Pancreas (tissue), 10 donors: ENCODE results near the gene SAFB. TPM values are rescaled to one million over a fixed set of nuclear protein-coding genes. Genes with fewer than 3 reads are reported as not detected.

Source experiments
- ATAC-seq, 4 donors: fragments of 200-7000 bp; cut with Tn5 transposase; one replicate each; pipeline versions ENCODE4 v1.8.0 to v1.9.1; 2020; ENCODE audit warnings: mild to moderate bottlenecking in 4 of 4, moderate library complexity in 4 of 4
- DNase-seq, 6 donors: peaks; one replicate each; pipeline ENCODE4 v3.0.0-alpha.2; 2020
- FAIRE-seq: peaks from 2 replicates; lab custom pipeline; 2012; peaks lifted over from hg19 to GRCh38; lab: Jason Lieb, UNC
- H3K27ac ChIP-seq, 4 donors: fragments of 200-600 bp; sonication (generic); 1 replicate in 3 of 4; 2 replicates in 1 of 4; pipeline versions ENCODE4 v1.5.0 to v1.8.0; 2020
- H3K27me3 ChIP-seq, 4 donors: fragments of 200-600 bp; one replicate each; pipeline ENCODE4 v1.8.0; 2021
- H3K36me3 ChIP-seq, 3 donors: fragments of 200-600 bp; sonication (generic) in 1 of 3; one replicate each; pipeline versions ENCODE4 v1.5.0 to v1.8.0; 2020 to 2021
- H3K4me1 ChIP-seq, 3 donors: fragments of 200-600 bp; one replicate each; pipeline ENCODE4 v1.8.0; 2021
- H3K4me3 ChIP-seq, 4 donors: fragments of 200-600 bp; sonication (generic) in 2 of 4; one replicate each; pipeline versions ENCODE4 v1.5.0 to v1.8.0; 2020 to 2021
- H3K9me3 ChIP-seq, 4 donors: fragments of 200-600 bp; one replicate each; pipeline ENCODE4 v1.8.0; 2021
- WGBS, 2 donors: extraction: QIAGEN DNeasy Blood & Tissue Kit; methylation state at CpG; one replicate each; pipeline ENCODE4 v1.1.7; 2013; 5-methylcytosine and 5-hydroxymethylcytosine counted together
- intact Hi-C, 3 donors: fragments of 100-400 bp; cut with DNase I; formaldehyde crosslinking; loops; one replicate each; pipeline versions ENCODE4 v1.11.1 to v1.14.2; 2022
- polyA plus RNA-seq, 2 donors: library from polyadenylated mRNA; stranded (reverse); fragments of 200-250 nt; gene quantifications; one replicate each; pipeline ENCODE4 v1.2.3, GENCODE V29; 2013
- total RNA-seq, 6 donors: library from RNA; stranded (reverse); fragmentation: NEBNext Ultra II Directional in 4 of 6; extraction: Animal tissue kit (Norgen Biotek cat#: 25700) in 4 of 6; gene quantifications; one replicate each; pipeline versions ENCODE4 v1.2.1 to v1.2.4, GENCODE V29; 2021 to 2023
- TF ChIP-seq, protein P1 (sequence below), 4 donors: fragments of 200-600 bp; sonication (generic) in 3 of 4; IDR thresholded peaks; one replicate each; pipeline versions ENCODE4 v1.5.0 to v1.8.0; 2021; ENCODE audit warnings: antibody characterized with exemption in 4 of 4
- donor health status: healthy with polysubstance abuse.
- donor health status: DM: no; HTN: no; CAD: no; lungs with moderate emphysema.
- donor health status: DM: no; HTN: no; CAD: no.
- donor health status: control.
- donor health status: control.
- donor health status: Bipolar disorder and iron deficiency.
- donor health status: DM: yes; HTN: yes; CAD: no.
- donor health status: DM: no; HTN: no; CAD: no.
- donor health status: DM: no; HTN: no; CAD: no.
- donor health status: DM: yes; HTN: yes; CAD: no.

The SAFB gene
- total and polyA plus RNA-seq, 8 donors = 28.9 to 84.3 (median 42.7) TPM

DNA sequence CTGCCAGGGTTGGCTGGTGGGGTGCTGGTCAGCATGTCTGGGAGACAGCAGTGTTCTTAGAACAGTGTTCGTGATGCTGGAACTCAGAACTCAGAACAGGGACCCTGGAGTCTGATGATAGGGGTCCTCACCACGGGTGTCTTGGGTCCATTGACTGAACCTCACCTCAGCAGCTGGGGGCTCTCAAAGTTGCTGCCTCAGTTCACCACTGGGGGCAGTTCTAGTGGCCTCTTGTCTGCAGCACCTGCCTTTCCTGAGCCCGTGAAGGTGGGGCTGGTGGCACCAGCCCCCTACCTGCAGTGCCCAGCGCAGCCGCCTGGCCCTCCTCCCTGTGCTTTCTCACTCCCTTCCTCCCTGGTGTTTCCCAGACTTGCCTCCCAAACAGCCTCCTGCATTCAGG lies 28.5 kb downstream of the SAFB start:
- Histone ChIP-seq H3K27ac (no peak overlapping the region), H3K9me3 (no peaks in the 10 kb centered on the region), H3K36me3 (peaks cover 5 to 90% (median 66%) of the 10 kb centered on the region in 3 donors), H3K4me1 (no peaks in the 10 kb centered on the region), H3K4me3 (no peak overlapping the region), H3K27me3 (no peaks in the 10 kb centered on the region)
- FAIRE-seq (no peak), DNase-seq (peak in 1 of 6 donors; percentile 32), ATAC-seq (no peak)
- intact Hi-C loops = no loop called here
- WGBS, 2 donors = 92 to 94% methylated on average over 5 of the region's 5 CpGs
- TF ChIP-seq, protein P1, sequence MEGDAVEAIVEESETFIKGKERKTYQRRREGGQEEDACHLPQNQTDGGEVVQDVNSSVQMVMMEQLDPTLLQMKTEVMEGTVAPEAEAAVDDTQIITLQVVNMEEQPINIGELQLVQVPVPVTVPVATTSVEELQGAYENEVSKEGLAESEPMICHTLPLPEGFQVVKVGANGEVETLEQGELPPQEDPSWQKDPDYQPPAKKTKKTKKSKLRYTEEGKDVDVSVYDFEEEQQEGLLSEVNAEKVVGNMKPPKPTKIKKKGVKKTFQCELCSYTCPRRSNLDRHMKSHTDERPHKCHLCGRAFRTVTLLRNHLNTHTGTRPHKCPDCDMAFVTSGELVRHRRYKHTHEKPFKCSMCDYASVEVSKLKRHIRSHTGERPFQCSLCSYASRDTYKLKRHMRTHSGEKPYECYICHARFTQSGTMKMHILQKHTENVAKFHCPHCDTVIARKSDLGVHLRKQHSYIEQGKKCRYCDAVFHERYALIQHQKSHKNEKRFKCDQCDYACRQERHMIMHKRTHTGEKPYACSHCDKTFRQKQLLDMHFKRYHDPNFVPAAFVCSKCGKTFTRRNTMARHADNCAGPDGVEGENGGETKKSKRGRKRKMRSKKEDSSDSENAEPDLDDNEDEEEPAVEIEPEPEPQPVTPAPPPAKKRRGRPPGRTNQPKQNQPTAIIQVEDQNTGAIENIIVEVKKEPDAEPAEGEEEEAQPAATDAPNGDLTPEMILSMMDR (IDR thresholded peaks at IDR 0.05) = no peak

GRCh38 chr19:5652261-5652660 lies 29.4 kb downstream of the SAFB start:
- TF ChIP-seq, protein P1 (IDR thresholded peaks at IDR 0.05) = no peak
- no peaks in the 10 kb centered on the region for H3K9me3 ChIP-seq
- intact Hi-C loops = no loop called here
- DNase-seq (peak in 1 of 6 donors; percentile 18), ATAC-seq (no peak), FAIRE-seq (no peak)
- peaks cover 5 to 90% (median 63%) of the 10 kb centered on the region in 3 donors for H3K36me3 ChIP-seq
- no peak overlapping the region for H3K4me3 ChIP-seq
- no peaks in the 10 kb centered on the region for H3K27me3 ChIP-seq
- no peak overlapping the region for H3K27ac ChIP-seq
- WGBS, 2 donors = 91 to 96% methylated on average over 10 of the region's 10 CpGs
- H3K4me1 ChIP-seq = no peaks in the 10 kb centered on the region

GRCh38 chr19:5654931-5655330 lies 32.0 kb downstream of the SAFB start:
- Histone ChIP-seq H3K27ac (no peak overlapping the region), H3K9me3 (no peaks in the 10 kb centered on the region), H3K27me3 (no peaks in the 10 kb centered on the region), H3K36me3 (peaks cover 12 to 95% (median 78%) of the 10 kb centered on the region in 3 donors), H3K4me1 (no peaks in the 10 kb centered on the region), H3K4me3 (no peak overlapping the region)
- no peak for FAIRE-seq
- intact Hi-C loops = no loop called here
- TF ChIP-seq, protein P1 (IDR thresholded peaks at IDR 0.05) = no peak
- no peak for ATAC-seq
- WGBS, 2 donors = 90% methylated on average over 5 of the region's 5 CpGs
- DNase-seq = peak in 1 of 6 donors; percentile 15

DNA sequence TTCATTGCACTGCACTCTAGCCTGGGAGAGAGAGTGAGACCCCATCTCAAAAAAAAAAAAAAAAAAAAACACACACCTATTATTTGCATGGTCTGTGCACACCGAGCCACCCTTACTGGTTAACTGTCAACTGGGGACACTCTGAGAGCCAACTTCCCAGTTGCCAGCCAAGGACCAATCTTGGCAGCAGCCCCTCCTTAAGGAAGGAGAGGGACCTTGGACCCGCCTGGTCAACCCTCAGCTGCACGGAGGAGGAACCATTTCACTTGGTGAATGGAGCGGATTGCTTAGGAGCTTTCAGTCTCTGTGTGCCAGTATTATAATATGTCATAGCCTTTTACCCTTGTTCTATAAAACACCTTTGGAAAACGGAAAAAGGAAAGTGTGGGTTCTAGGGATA lies 32.5 kb downstream of the SAFB start:
- Histone ChIP-seq H3K27ac (no peak overlapping the region), H3K4me1 (no peaks in the 10 kb centered on the region), H3K9me3 (no peaks in the 10 kb centered on the region), H3K4me3 (no peak overlapping the region), H3K27me3 (no peaks in the 10 kb centered on the region), H3K36me3 (peaks cover 12 to 95% (median 77%) of the 10 kb centered on the region in 3 donors)
- intact Hi-C loops = no loop called here
- ATAC-seq (peak in 2 of 4 donors; percentile 19 to 36), FAIRE-seq (no peak), DNase-seq (peak in 1 of 6 donors; percentile 9)
- 65 to 74% methylated on average over 5 of the region's 5 CpGs for WGBS, 2 donors
- TF ChIP-seq, protein P1 (IDR thresholded peaks at IDR 0.05) = no peak

GRCh38 chr19:5661483-5661882 lies 38.6 kb downstream of the SAFB start:
- no peak overlapping the region for H3K4me3 ChIP-seq
- TF ChIP-seq, protein P1 (IDR thresholded peaks at IDR 0.05) = no peak
- FAIRE-seq = no peak
- H3K27ac ChIP-seq = no peak overlapping the region
- 98 to 99% methylated on average over 42 of the region's 42 CpGs for WGBS, 2 donors
- H3K36me3 ChIP-seq = peaks cover 16 to 91% (median 68%) of the 10 kb centered on the region in 3 donors
- DNase-seq = peak in 2 of 6 donors; percentile 40 to 54
- H3K9me3 ChIP-seq = no peaks in the 10 kb centered on the region
- no peak for ATAC-seq
- intact Hi-C loops = no loop called here
- H3K27me3 ChIP-seq = no peaks in the 10 kb centered on the region
- H3K4me1 ChIP-seq = no peaks in the 10 kb centered on the region
